Neuronal stem cell (in vitro differentiated cells): ENCODE results near the gene CXCL11.

Experiments used
- DNase-seq: peaks from one replicate; pipeline ENCODE4 v3.0.0-alpha.2; 2013; ENCODE audit warnings: low spot score
- H2AFZ ChIP-seq: one replicate; pipeline ENCODE4 v1.6.1; 2013; ENCODE audit warnings: mild to moderate bottlenecking, low read length, inconsistent platforms
- H2AK5ac ChIP-seq: 2 replicates; pipeline ENCODE4 v1.6.1; 2013; ENCODE audit warnings: low read depth, mild to moderate bottlenecking, inconsistent platforms, low read length, moderate library complexity, mixed read lengths
- H2BK120ac ChIP-seq: 2 replicates; pipeline ENCODE4 v1.6.1; 2013; ENCODE audit warnings: low read depth, mild to moderate bottlenecking, inconsistent platforms, low read length, moderate library complexity, mixed read lengths
- H2BK12ac ChIP-seq: one replicate; pipeline ENCODE4 v1.6.1; 2013; ENCODE audit warnings: low read length, inconsistent platforms
- H2BK15ac ChIP-seq: 2 replicates; pipeline ENCODE4 v1.6.1; 2013; ENCODE audit warnings: mild to moderate bottlenecking, low read length, inconsistent platforms, mixed read lengths
- H2BK5ac ChIP-seq: one replicate; pipeline ENCODE4 v1.6.1; 2013; ENCODE audit warnings: inconsistent platforms, mild to moderate bottlenecking, low read length, moderate library complexity
- H3K14ac ChIP-seq: one replicate; pipeline ENCODE4 v1.6.1; 2013; ENCODE audit warnings: low read length, inconsistent platforms
- H3K18ac ChIP-seq: 2 replicates; pipeline ENCODE4 v1.6.1; 2013; ENCODE audit warnings: low read length, inconsistent platforms
- H3K23ac ChIP-seq: 2 replicates; pipeline ENCODE4 v1.6.1; 2013; ENCODE audit warnings: low read depth, mild to moderate bottlenecking, mixed read lengths, low read length, inconsistent platforms; ENCODE audit not compliant: poor library complexity
- H3K27ac ChIP-seq: replicated peaks from 3 replicates; pipeline ENCODE4 v1.5.1; 2013; ENCODE audit warnings: low read length, inconsistent platforms
- H3K27me3 ChIP-seq, 3 experiments: 2 replicates each; pipeline ENCODE4 v1.6.1; 2013; ENCODE audit warnings: low read length in 3 of 3, mild to moderate bottlenecking in 2 of 3, inconsistent platforms in 1 of 3, low read depth in 1 of 3, mixed read lengths in 1 of 3, moderate library complexity in 1 of 3; ENCODE audit not compliant: control insufficient read depth in 3 of 3, insufficient read depth in 3 of 3
- H3K36me3 ChIP-seq, 2 donors: replicated peaks in 1 of 2; 2 replicates each; pipeline ENCODE4 v1.6.1; 2013; ENCODE audit warnings: low read length in 2 of 2; ENCODE audit not compliant: control insufficient read depth in 2 of 2, insufficient read depth in 2 of 2
- H3K4ac ChIP-seq: 2 replicates; pipeline ENCODE4 v1.6.1; 2013; ENCODE audit warnings: inconsistent platforms, mild to moderate bottlenecking, low read length, moderate library complexity
- H3K4me1 ChIP-seq, 2 donors: 1 replicate in 1 of 2; 2 replicates in 1 of 2; pipeline ENCODE4 v1.6.1; 2013; ENCODE audit warnings: low read length in 2 of 2, low read depth in 1 of 2; ENCODE audit not compliant: control insufficient read depth in 2 of 2, insufficient read depth in 1 of 2
- H3K4me2 ChIP-seq: one replicate; pipeline ENCODE4 v1.6.1; 2013; ENCODE audit warnings: mild to moderate bottlenecking, low read length, inconsistent platforms; ENCODE audit not compliant: insufficient read depth, poor library complexity, severe bottlenecking
- H3K4me3 ChIP-seq, 2 donors: 2 replicates each; pipeline ENCODE4 v1.5.1; 2013; ENCODE audit warnings: low read length in 2 of 2, mild to moderate bottlenecking in 2 of 2, inconsistent platforms in 1 of 2, moderate library complexity in 1 of 2
- H3K79me1 ChIP-seq: one replicate; pipeline ENCODE4 v1.6.1; 2013; ENCODE audit warnings: low read depth, mild to moderate bottlenecking, inconsistent platforms, low read length, moderate library complexity
- H3K9ac ChIP-seq: one replicate; pipeline ENCODE4 v1.6.1; 2013; ENCODE audit warnings: mild to moderate bottlenecking, low read depth, low read length, inconsistent platforms; ENCODE audit not compliant: poor library complexity
- H3K9me3 ChIP-seq, 2 donors: replicated peaks in 1 of 2; 2 replicates each; pipeline versions ENCODE3 to v1.6.1; 2013; ENCODE audit warnings: low read length in 2 of 2, mild to moderate bottlenecking in 2 of 2, inconsistent platforms in 1 of 2, low read depth in 1 of 2, mixed read lengths in 1 of 2, moderate library complexity in 1 of 2; ENCODE audit not compliant: control insufficient read depth in 2 of 2, insufficient read depth in 1 of 2
- H4K8ac ChIP-seq: one replicate; pipeline ENCODE4 v1.6.1; 2013; ENCODE audit warnings: low read depth, mild to moderate bottlenecking, inconsistent platforms, low read length, moderate library complexity
- H4K91ac ChIP-seq: one replicate; pipeline ENCODE4 v1.6.1; 2013; ENCODE audit warnings: low read length, low read depth, mild to moderate bottlenecking, inconsistent platforms; ENCODE audit not compliant: poor library complexity
- WGBS, 2 donors: extraction: QIAGEN DNeasy Blood & Tissue Kit; methylation state at CpG; one replicate each; pipeline ENCODE4 v1.1.7; 2013; ENCODE audit warnings: missing lambda C conversion rate in 2 of 2, mixed read lengths in 1 of 2; ENCODE audit not compliant: insufficient read length in 2 of 2, insufficient replicate concordance in 1 of 2; ENCODE audit errors: extremely low coverage in 2 of 2; 5-methylcytosine and 5-hydroxymethylcytosine counted together

CXCL11 gene

DNA sequence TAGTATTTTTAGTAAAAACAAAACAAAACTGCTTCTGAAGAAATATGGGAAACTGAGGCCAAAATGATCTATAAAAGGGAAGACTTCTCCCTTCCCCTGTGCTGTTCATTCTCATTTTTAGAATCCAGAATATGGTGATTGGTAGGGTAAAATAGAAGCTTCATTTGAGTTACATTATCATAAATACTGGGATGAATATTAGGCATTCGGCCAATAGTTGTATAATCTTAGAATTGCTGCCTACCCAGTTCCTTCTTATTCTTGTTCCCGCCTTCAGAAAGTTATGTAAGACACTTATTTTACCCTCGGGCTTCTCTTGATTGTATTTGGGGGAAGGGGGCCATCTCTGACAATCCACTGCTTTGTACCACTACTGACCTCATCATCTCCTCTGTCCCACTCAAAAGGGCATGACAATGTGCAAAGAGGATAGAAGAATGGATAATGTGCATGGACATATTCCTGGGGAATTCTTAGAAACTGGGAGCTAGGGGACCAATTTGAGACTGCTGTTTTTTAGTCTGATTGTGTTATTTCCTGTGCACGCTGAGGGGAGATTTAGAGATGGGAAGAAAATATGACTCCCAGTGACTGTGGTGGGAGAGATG, 39.2 kb upstream of the CXCL11 start:
- H3K4ac ChIP-seq: no peak overlapping the region
- no peak for DNase-seq
- H2BK15ac ChIP-seq: no peak overlapping the region
- H3K9me3 ChIP-seq: no peaks in the 10 kb centered on the region
- H3K36me3 ChIP-seq: no peaks in the 10 kb centered on the region
- H2AK5ac ChIP-seq: no peak overlapping the region
- H3K18ac ChIP-seq: no peak overlapping the region
- no peak overlapping the region for H2BK12ac ChIP-seq
- no peak overlapping the region for H2BK5ac ChIP-seq
- no peaks in the 10 kb centered on the region for H3K4me1 ChIP-seq
- H3K4me2 ChIP-seq: no peak overlapping the region
- no peak overlapping the region for H3K9ac ChIP-seq
- no peaks in the 10 kb centered on the region for H3K79me1 ChIP-seq
- no peak overlapping the region for H2BK120ac ChIP-seq
- no peak overlapping the region for H3K4me3 ChIP-seq
- peaks cover 0 to 6% (median 0%) of the 10 kb centered on the region in 3 experiments for H3K27me3 ChIP-seq
- H3K27ac ChIP-seq: no peak overlapping the region
- H3K14ac ChIP-seq: no peak overlapping the region
- no peak overlapping the region for H4K8ac ChIP-seq
- WGBS, 2 donors: no CpG with 5 or more reads among the region's 4 CpGs
- H2AFZ ChIP-seq: no peak overlapping the region
- no peak overlapping the region for H4K91ac ChIP-seq
- no peak overlapping the region for H3K23ac ChIP-seq

DNA sequence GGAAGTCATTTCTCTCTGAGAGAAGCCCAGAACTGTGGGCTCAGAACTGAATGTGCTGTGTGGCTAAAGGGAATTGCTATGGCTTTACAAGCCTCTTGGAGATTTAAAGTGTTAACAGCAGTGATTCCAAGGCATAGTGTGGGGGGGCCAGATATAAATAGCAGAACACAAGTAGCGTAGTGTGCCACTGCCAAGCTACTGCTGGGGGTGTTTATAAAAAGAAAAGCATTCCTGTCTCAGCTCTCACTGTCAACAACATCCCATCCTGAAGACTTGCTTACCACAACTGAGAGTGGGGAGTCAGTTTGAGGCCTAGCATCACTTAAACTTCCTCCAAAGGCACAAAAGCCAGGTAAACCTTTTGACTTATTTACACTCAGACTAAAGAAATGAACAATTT, 38.6 kb upstream of the CXCL11 start, which contains the start of gene ART3:
TSS of gene ART3 (plus strand) at position 242 of the 400 bp plus-strand sequence. CDS start 1,181 bp downstream, outside the sequence.
- H2BK5ac ChIP-seq: no peak within 1 kb of the TSS
- DNase-seq: no peak
- no peak within 1 kb of the TSS for H2AFZ ChIP-seq
- H2BK12ac ChIP-seq: no peak within 1 kb of the TSS
- no peak within 1 kb of the TSS for H4K91ac ChIP-seq
- H3K9ac ChIP-seq: no peak within 1 kb of the TSS
- no peak within 1 kb of the TSS for H3K4me2 ChIP-seq
- peaks cover 0 to 4% (median 0%) of the 10 kb centered on the region in 3 experiments for H3K27me3 ChIP-seq
- H3K79me1 ChIP-seq: no peaks in the 10 kb centered on the region
- WGBS, 2 donors: no CpG with 5 or more reads among the region's 1 CpG
- H3K23ac ChIP-seq: no peak within 1 kb of the TSS
- H3K9me3 ChIP-seq: no peaks in the 10 kb centered on the region
- H3K36me3 ChIP-seq: no peaks in the 10 kb centered on the region
- H3K4me1 ChIP-seq: no peaks in the 10 kb centered on the region
- no peak within 1 kb of the TSS for H4K8ac ChIP-seq
- H3K4me3 ChIP-seq: no peak within 1 kb of the TSS
- H2BK120ac ChIP-seq: no peak within 1 kb of the TSS
- no peak within 1 kb of the TSS for H3K14ac ChIP-seq
- no peak within 1 kb of the TSS for H2BK15ac ChIP-seq
- no peak within 1 kb of the TSS for H3K4ac ChIP-seq
- no peak within 1 kb of the TSS for H3K18ac ChIP-seq
- no peak within 1 kb of the TSS for H2AK5ac ChIP-seq
- no peak within 1 kb of the TSS for H3K27ac ChIP-seq

DNA sequence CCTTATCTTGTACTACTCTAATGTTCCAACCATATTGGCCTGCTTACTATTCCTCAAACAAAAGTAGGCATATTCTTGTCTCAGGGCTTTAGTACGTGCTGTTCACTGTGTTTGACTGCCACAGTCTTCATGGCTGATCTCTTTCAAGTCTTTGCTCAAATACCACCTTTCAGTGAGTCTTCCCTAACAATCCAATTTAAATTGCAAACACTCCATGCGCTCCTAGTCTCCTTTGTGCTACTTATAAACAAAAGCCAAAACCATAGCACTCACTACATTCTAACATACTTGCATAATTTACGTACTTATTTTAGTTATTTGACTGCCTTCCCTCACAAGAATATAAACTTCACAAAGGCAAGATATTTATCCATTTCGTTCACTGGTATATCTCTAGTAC, 36.9 kb upstream of the CXCL11 start:
- H3K18ac ChIP-seq: no peak overlapping the region
- H3K9me3 ChIP-seq: no peaks in the 10 kb centered on the region
- no peaks in the 10 kb centered on the region for H3K4me1 ChIP-seq

DNA sequence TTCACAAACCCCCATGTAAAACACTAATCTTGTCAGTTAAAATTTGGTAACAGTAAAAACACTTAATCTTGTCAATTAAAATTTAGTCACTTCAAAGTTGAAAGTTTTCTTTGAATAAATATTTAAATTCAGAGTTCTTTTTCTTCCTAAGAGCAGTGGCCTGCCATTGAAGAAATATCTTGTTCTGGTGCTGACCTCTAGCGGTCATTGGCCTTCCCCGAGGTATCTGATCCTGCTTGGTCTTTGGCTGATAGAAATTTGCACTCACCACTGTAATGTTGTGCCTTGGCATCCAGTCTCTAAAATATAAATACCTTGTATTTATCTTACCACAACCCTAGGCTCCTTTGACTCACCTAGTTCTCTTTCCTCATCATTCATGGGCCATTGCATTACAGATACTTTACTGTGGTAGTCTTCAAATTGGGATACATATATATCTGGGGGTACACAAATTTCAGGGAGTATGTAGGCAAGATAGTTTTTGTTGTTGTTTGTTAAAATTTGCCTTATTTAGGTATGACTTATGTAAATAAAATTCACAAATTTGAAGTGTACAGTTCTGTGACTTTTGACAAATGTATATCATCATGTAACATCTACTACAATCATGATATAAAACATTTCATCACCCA, 31.9 kb upstream of the CXCL11 start:
- no peak overlapping the region for H3K14ac ChIP-seq
- no peak overlapping the region for H2BK5ac ChIP-seq
- H3K4me2 ChIP-seq: no peak overlapping the region
- no peak overlapping the region for H2BK15ac ChIP-seq
- no CpG with 5 or more reads among the region's 2 CpGs for WGBS, 2 donors
- no peak overlapping the region for H2BK120ac ChIP-seq
- no peaks in the 10 kb centered on the region for H3K9me3 ChIP-seq
- H3K4me3 ChIP-seq: no peak overlapping the region
- no peak overlapping the region for H4K91ac ChIP-seq
- H3K18ac ChIP-seq: no peak overlapping the region
- H3K27ac ChIP-seq: no peak overlapping the region
- DNase-seq: peak; percentile 42
- H3K27me3 ChIP-seq: no peaks in the 10 kb centered on the region
- H3K4ac ChIP-seq: no peak overlapping the region
- H3K36me3 ChIP-seq: no peaks in the 10 kb centered on the region
- H2AFZ ChIP-seq: no peak overlapping the region
- H3K9ac ChIP-seq: no peak overlapping the region
- no peak overlapping the region for H2AK5ac ChIP-seq
- H2BK12ac ChIP-seq: no peak overlapping the region
- H4K8ac ChIP-seq: no peak overlapping the region
- H3K79me1 ChIP-seq: no peaks in the 10 kb centered on the region
- no peak overlapping the region for H3K23ac ChIP-seq
- no peaks in the 10 kb centered on the region for H3K4me1 ChIP-seq

More for the DNA sequence above, 36.9 kb upstream of the CXCL11 start:
- Histone ChIP-seq H3K4ac (no peak overlapping the region), H3K79me1 (no peaks in the 10 kb centered on the region), H2BK5ac (no peak overlapping the region), H3K9ac (no peak overlapping the region), H4K91ac (no peak overlapping the region), H4K8ac (no peak overlapping the region), H2BK12ac (no peak overlapping the region), H3K4me3 (no peak overlapping the region), H3K23ac (no peak overlapping the region), H2BK15ac (no peak overlapping the region), H2BK120ac (no peak overlapping the region), H3K27ac (no peak overlapping the region), H3K36me3 (no peaks in the 10 kb centered on the region), H2AFZ (peak overlapping the region; percentile 31), H3K14ac (no peak overlapping the region), H3K27me3 (no peaks in the 10 kb centered on the region), H3K4me2 (no peak overlapping the region), H2AK5ac (no peak overlapping the region)
- no peak for DNase-seq
- WGBS, 2 donors: no CpG with 5 or more reads among the region's 4 CpGs
